K562 (cell line): ENCODE measurements around the gene RRAGD. TPM values are rescaled to one million over a fixed set of nuclear protein-coding genes. Genes with fewer than 3 reads are reported as not detected.

Source experiments
- CEBPB ChIP-seq: fragments of 450-650 bp; IDR thresholded peaks from 2 replicates; pipeline ENCODE4 v1.6.1; 2016; ENCODE audit warnings: missing genetic modification characterization, missing compliant biosample characterization
- CREM ChIP-seq: IDR thresholded peaks from 2 replicates; pipeline ENCODE4 v1.6.1; 2014; ENCODE audit warnings: antibody characterized with exemption, low read depth
- FOXK1 ChIP-seq: sonication (generic); formaldehyde crosslinking; IDR thresholded peaks from 2 replicates; pipeline ENCODE4 v1.8.0; 2022; ENCODE audit warnings: missing genetic modification reagents, mild to moderate bottlenecking, borderline replicate concordance
- GABPB2 ChIP-seq: fragments of 250-450 bp; sonication (Bioruptor Pico); conservative IDR thresholded peaks from 2 replicates; pipeline ENCODE4 v1.5.1; 2021; ENCODE audit warnings: mild to moderate bottlenecking
- HDAC1 ChIP-seq, 2 experiments: fragments of 450-650 bp; IDR thresholded peaks; 2 replicates each; pipeline ENCODE4 v1.6.1; 2016 to 2017; ENCODE audit warnings: inconsistent platforms in 1 of 2, mild to moderate bottlenecking in 1 of 2, moderate library complexity in 1 of 2
- HEY1 ChIP-seq: fragments of 250-450 bp; sonication (Bioruptor Pico); IDR thresholded peaks from 2 replicates; pipeline ENCODE4 v1.5.0; 2020; ENCODE audit warnings: mild to moderate bottlenecking, moderate library complexity, borderline replicate concordance
- HNRNPL ChIP-seq: fragments of 200-400 bp; formaldehyde crosslinking; IDR thresholded peaks from 2 replicates; pipeline ENCODE4 v1.6.1; 2017; ENCODE audit warnings: low read depth, mild to moderate bottlenecking, low read length
- HSF4 ChIP-seq: fragments of 250-450 bp; sonication (Bioruptor Pico); IDR thresholded peaks from 2 replicates; pipeline ENCODE4 v2.1.2; 2022; ENCODE audit warnings: mild to moderate bottlenecking, moderate library complexity, borderline replicate concordance
- POLR2A ChIP-seq: fragments of 450-650 bp; conservative IDR thresholded peaks from 2 replicates; pipeline ENCODE4 v1.6.1; 2016
- RBM25 ChIP-seq: fragments of 200-400 bp; formaldehyde crosslinking; IDR thresholded peaks from 2 replicates; pipeline ENCODE4 v1.6.1; 2018; ENCODE audit warnings: low read length, low read depth, moderate library complexity; ENCODE audit not compliant: severe bottlenecking
- SAFB2 ChIP-seq: fragments of 200-400 bp; formaldehyde crosslinking; IDR thresholded peaks from 2 replicates; pipeline ENCODE4 v1.6.1; 2018; ENCODE audit warnings: borderline replicate concordance, low read length, low read depth, moderate library complexity; ENCODE audit not compliant: severe bottlenecking
- SIN3B ChIP-seq: fragments of 450-650 bp; IDR thresholded peaks from 2 replicates; pipeline ENCODE4 v1.6.1; 2017; ENCODE audit warnings: low read depth, mild to moderate bottlenecking, moderate library complexity
- TEAD2 ChIP-seq: fragments of 450-650 bp; IDR thresholded peaks from 2 replicates; pipeline ENCODE4 v1.6.1; 2016; ENCODE audit warnings: missing genetic modification characterization, control low read depth, missing compliant biosample characterization
- U2AF1 ChIP-seq: fragments of 200-400 bp; formaldehyde crosslinking; optimal IDR thresholded peaks from 2 replicates; pipeline ENCODE3; 2017; ENCODE audit warnings: mild to moderate bottlenecking, low read depth, low read length, moderate library complexity
- XRCC3 ChIP-seq: fragments of 450-650 bp; IDR thresholded peaks from 2 replicates; pipeline ENCODE4 v1.6.1; 2017; ENCODE audit warnings: mild to moderate bottlenecking, moderate library complexity
- ZBTB17 ChIP-seq: fragments of 450-650 bp; formaldehyde crosslinking; IDR thresholded peaks from 2 replicates; pipeline ENCODE4 v1.4.0; 2020; ENCODE audit warnings: mild to moderate bottlenecking
- ZKSCAN1 ChIP-seq: fragments of 150-350 bp; IDR thresholded peaks from 2 replicates; pipeline ENCODE4 v1.6.1; 2016; ENCODE audit warnings: low read depth, low read length
- ZNF324 ChIP-seq: fragments of 250-450 bp; sonication (Bioruptor Pico); IDR thresholded peaks from 2 replicates; pipeline ENCODE4 v1.4.0; 2020; ENCODE audit warnings: mild to moderate bottlenecking
- polyA plus RNA-seq, 8 experiments: library from polyadenylated mRNA; depleted of rRNA in 4 of 8; stranded (reverse) in 5 of 8; unstranded in 3 of 8; fragments of >200 nt; fragmentation: Nextera tagmentation in 2 of 8; fragmentation: Illumina TruSeq in 1 of 8; extraction: Ambion mirVana in 2 of 8; extraction: Trizol in 1 of 8; gene quantifications; 2 replicates each; pipeline versions ENCODE4 v1.2.1 to v1.2.3, GENCODE V29; 2011 to 2014; ENCODE audit warnings: inconsistent platforms in 1 of 8, missing spikeins in 1 of 8
- total RNA-seq, 7 experiments: library from RNA; depleted of rRNA in 6 of 7; stranded (reverse); fragments of >200 nt in 6 of 7; fragmentation: Illumina TruSeq in 2 of 7; extraction: Trizol in 2 of 7; gene quantifications; 2 replicates each; pipeline versions ENCODE4 v1.2.1 to v1.2.3, GENCODE V29; 2011 to 2021; ENCODE audit warnings: low replicate concordance in 1 of 7
- TF ChIP-seq, protein P1 (sequence below), 2 experiments: fragments of 200-800 bp in 1 of 2; sonication (Bioruptor generic) in 1 of 2; sonication (generic) in 1 of 2; formaldehyde crosslinking in 1 of 2; IDR thresholded peaks in 1 of 2; conservative IDR thresholded peaks in 1 of 2; 2 replicates each; pipeline versions ENCODE4 v1.5.0 to v1.6.1; 2016 to 2020; ENCODE audit warnings: missing compliant biosample characterization in 1 of 2, missing genetic modification characterization in 1 of 2, missing genetic modification reagents in 1 of 2
- TF ChIP-seq, protein P2 (sequence below): fragments of 250-450 bp; sonication (Bioruptor Pico); IDR thresholded peaks from 2 replicates; pipeline ENCODE4 v1.8.0; 2021; ENCODE audit warnings: moderate library complexity, mild to moderate bottlenecking, inconsistent platforms
- TF ChIP-seq, protein P3 (sequence below): sonication (generic); formaldehyde crosslinking; IDR thresholded peaks from 2 replicates; pipeline ENCODE4 v1.9.0; 2022; ENCODE audit warnings: mild to moderate bottlenecking, missing genetic modification reagents
- TF ChIP-seq, protein P4 (sequence below): fragments of 450-650 bp; IDR thresholded peaks from 2 replicates; pipeline ENCODE4 v1.6.1; 2016
- TF ChIP-seq, protein P5 (sequence below): sonication (generic); formaldehyde crosslinking; IDR thresholded peaks from 2 replicates; pipeline ENCODE4 v1.8.1; 2022; ENCODE audit warnings: missing genetic modification reagents

The RRAGD gene
- total and polyA plus RNA-seq, 9 of the 15 experiments (the other 6 are each of a cell fraction or from before 2014, with no cell fraction given), result 0.03 to 0.07 (median 0.04) TPM; not detected in 6

DNA sequence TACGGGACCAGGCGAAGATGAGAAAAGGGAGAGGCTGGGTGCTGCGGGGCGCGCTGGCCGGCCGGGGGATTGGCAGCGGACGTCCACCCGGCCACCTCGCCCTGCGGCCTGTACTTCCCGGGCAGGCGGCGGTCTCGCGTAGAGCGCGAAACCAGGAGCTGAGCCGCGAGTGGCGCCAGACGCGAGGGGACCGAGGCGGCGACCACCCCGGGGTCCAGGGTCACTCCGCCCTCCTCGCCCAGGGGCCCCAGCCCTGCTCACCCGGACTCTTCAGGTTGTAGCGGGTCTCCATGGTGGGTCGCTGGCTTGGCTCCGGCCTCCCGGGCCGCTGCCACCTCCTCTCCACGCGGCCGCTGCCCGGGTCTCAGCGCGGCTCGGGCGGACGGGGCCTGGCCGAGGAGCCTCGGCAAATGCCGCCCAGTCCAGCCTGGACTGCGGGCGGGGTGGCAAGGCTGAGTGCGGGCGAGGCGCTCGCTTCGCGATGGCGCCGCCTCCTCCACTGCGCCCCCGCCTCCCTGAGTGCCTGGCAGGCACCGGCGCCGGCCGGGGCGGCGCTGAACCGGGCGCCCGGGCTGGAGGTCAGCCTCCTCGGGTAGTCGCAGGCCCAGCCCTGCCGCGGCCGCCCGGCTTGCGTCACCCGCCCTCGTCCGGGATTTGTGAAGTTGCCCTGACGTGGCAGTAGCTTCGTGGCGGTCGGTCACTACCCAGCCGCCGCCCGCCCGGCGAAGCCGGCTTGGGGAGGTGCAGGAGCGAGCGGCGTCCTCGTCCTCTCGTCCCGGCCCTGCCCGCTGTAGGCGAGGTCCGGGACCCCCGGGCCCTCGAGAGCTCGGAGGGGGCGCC, 59.6 kb downstream of the RRAGD start, which contains the start of gene UBE2J1 (continued):
- TF ChIP-seq U2AF1, result peak; percentile 15
- TF ChIP-seq SIN3B, result peak; percentile 42
- TF ChIP-seq ZNF324 (CRISPR knock-in tag), result no peak
- peak; percentile 54; the same call in 1 of the 2 replicates for TF ChIP-seq ZBTB17 (CRISPR knock-in tag)
- TF ChIP-seq HSF4 (CRISPR knock-in tag), result no peak
- TF ChIP-seq, protein P1, sequence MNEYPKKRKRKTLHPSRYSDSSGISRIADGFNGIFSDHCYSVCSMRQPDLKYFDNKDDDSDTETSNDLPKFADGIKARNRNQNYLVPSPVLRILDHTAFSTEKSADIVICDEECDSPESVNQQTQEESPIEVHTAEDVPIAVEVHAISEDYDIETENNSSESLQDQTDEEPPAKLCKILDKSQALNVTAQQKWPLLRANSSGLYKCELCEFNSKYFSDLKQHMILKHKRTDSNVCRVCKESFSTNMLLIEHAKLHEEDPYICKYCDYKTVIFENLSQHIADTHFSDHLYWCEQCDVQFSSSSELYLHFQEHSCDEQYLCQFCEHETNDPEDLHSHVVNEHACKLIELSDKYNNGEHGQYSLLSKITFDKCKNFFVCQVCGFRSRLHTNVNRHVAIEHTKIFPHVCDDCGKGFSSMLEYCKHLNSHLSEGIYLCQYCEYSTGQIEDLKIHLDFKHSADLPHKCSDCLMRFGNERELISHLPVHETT (CRISPR knock-in tag; conservative IDR thresholded peaks at IDR 0.05 in 1 of 2, IDR thresholded peaks at IDR 0.05 in 1 of 2), result peak; percentile 60 to 96; a peak in 3 of 4 replicates
- TF ChIP-seq, protein P2, sequence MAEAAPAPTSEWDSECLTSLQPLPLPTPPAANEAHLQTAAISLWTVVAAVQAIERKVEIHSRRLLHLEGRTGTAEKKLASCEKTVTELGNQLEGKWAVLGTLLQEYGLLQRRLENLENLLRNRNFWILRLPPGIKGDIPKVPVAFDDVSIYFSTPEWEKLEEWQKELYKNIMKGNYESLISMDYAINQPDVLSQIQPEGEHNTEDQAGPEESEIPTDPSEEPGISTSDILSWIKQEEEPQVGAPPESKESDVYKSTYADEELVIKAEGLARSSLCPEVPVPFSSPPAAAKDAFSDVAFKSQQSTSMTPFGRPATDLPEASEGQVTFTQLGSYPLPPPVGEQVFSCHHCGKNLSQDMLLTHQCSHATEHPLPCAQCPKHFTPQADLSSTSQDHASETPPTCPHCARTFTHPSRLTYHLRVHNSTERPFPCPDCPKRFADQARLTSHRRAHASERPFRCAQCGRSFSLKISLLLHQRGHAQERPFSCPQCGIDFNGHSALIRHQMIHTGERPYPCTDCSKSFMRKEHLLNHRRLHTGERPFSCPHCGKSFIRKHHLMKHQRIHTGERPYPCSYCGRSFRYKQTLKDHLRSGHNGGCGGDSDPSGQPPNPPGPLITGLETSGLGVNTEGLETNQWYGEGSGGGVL, result no peak
- TF ChIP-seq, protein P3, sequence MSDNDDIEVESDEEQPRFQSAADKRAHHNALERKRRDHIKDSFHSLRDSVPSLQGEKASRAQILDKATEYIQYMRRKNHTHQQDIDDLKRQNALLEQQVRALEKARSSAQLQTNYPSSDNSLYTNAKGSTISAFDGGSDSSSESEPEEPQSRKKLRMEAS (CRISPR knock-in tag), result peak; percentile 72
- TF ChIP-seq, protein P4, sequence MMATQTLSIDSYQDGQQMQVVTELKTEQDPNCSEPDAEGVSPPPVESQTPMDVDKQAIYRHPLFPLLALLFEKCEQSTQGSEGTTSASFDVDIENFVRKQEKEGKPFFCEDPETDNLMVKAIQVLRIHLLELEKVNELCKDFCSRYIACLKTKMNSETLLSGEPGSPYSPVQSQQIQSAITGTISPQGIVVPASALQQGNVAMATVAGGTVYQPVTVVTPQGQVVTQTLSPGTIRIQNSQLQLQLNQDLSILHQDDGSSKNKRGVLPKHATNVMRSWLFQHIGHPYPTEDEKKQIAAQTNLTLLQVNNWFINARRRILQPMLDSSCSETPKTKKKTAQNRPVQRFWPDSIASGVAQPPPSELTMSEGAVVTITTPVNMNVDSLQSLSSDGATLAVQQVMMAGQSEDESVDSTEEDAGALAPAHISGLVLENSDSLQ, result no peak
- peak; percentile 89 for TF ChIP-seq CREM
- peak; percentile 80 for TF ChIP-seq POLR2A
- peak in 1 of 2 experiments; percentile 40; a peak in 1 of 4 replicates for TF ChIP-seq HDAC1 (IDR thresholded peaks at IDR 0.05)
- no peak for TF ChIP-seq HEY1 (CRISPR knock-in tag)
- no peak for TF ChIP-seq XRCC3
- peak; percentile 83 for TF ChIP-seq CEBPB (tag)
- TF ChIP-seq ZKSCAN1, result peak; percentile 37; the same call in 1 of the 2 replicates
- TF ChIP-seq GABPB2, result no peak
- TF ChIP-seq, protein P5, sequence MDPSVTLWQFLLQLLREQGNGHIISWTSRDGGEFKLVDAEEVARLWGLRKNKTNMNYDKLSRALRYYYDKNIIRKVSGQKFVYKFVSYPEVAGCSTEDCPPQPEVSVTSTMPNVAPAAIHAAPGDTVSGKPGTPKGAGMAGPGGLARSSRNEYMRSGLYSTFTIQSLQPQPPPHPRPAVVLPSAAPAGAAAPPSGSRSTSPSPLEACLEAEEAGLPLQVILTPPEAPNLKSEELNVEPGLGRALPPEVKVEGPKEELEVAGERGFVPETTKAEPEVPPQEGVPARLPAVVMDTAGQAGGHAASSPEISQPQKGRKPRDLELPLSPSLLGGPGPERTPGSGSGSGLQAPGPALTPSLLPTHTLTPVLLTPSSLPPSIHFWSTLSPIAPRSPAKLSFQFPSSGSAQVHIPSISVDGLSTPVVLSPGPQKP (CRISPR knock-in tag), result no peak
- TF ChIP-seq RBM25, result peak; percentile 9
- peak; percentile 77; the same call in 1 of the 2 replicates for TF ChIP-seq HNRNPL
- peak; percentile 43; the same call in 1 of the 2 replicates for TF ChIP-seq FOXK1
- no peak for TF ChIP-seq TEAD2 (tag)
- no peak for TF ChIP-seq SAFB2
